GM19455 (cell line): ENCODE data around the gene IDI1.

Experiments used
- ATAC-seq: cut with Tn5 transposase; IDR thresholded peaks from one replicate; pipeline ENCODE4 v1.9.1; 2021; ENCODE audit not compliant: unreplicated experiment

The IDI1 gene

DNA sequence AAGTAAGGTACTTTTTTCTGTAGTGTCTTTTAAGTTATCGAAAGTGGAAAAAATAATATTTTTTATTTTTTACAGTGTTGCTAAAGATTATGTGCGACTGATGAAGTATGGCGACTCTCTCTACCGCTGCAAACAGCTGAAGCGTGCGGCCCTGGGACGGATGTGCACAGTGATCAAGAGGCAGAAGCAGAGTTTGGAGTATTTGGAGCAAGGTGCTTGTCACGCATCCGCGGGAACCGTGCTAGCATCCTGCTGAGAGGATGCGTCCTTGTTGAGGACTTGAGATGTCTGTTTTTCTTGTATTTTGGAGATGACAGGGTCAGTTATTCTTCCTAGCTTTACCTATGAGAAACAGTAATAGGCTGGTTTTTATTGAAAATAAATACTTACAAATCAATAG, 52.9 kb downstream of the IDI1 start:
- no peak for ATAC-seq

DNA sequence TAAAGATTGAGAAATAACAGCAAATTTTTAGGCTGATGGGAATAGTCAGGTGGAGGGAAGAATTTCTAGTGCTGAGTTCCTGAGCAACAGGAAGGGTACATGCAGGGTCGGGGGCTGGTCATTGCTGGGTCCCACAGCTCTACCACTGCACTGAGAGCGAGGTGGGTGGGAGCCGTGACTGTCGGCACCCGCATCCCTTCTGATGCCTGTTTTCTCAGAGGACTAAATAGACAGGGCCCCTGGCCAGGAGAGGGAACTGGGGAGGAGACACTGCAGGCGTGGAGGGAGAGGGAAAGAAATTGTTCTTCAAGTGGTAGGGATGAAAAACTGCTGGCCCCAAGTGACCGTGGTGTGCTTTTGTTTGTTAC, 53.4 kb downstream of the IDI1 start:
- no peak for ATAC-seq

DNA sequence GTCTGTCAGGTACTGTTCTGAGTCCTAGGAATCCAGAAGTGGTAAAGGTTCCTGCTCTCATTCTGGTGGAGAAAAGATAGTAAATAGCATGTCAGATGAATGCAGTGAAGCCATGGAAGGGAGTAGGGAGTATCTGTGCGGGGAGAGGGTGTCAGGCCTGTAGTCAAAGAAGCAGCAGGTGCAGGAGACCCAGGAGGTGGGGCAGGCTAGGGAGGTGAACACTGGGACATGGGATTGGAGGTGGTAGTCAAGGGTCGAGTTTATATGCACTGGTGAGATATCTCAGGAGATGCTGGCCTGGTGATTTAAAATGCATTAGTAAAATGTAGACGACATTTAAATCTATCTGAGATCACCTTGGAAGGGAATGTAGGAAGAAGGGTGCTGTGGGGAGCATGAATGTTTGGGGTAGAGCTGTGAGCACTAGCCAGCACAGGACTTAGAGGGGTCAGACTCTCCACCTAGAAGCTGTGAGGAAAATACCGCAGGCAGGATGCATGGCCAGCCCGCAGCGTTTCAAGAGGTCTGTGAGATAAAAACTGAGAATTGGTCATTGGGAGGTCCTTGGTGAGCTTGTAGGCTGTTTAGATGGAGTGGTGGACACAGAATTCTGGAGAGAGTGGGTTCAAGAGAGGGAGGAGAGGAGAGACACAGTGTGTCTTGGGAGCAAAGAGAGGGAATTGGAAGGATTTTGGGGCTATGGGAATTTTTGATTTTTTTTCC, 53.9 kb downstream of the IDI1 start:
- ATAC-seq, result no peak

DNA sequence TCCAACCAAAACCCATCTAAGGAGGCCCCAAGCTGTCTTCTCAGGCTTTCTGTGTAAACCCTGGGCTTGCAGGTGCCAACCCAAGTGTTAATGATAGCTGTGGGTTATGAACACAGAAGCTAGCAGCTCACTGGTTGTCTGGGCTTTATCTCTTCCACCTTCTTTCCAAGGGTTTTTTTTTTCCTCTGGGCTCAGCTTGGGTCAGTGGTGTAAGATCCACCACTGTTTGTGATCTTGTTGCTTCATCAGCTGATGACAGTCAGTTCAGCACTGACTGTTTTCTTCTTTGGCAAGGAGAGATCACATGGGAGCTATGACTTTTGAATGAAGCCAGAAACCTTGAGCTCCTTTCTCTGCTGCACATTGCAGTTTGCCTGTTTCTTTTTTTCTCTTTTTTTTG, 56.0 kb downstream of the IDI1 start:
- ATAC-seq, result no peak

GRCh38 chr10:992467-992866, 56.5 kb downstream of the IDI1 start:
- ATAC-seq, result no peak

DNA sequence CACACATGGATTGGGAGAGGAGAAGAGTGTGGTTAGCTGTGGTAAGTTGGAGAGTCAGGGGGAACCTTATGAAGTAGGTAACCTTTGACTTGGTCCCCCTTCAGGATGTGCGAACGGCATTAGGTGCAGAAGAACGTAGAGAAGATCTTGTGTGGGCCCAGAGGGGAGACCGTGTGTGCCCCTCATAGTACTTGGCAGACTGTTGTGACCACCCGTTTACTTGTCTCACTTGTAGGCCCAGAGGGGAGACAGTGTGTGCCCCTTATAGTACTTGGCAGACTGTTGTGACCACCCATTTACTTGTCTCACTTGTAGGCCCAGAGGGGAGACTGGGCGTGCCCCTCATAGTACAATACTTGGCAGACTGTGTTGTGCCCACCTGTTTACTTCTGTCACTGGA, 58.1 kb downstream of the IDI1 start:
- no peak for ATAC-seq
